Osteocyte (in vitro differentiated cells): ENCODE data around the gene WNT16. TPM values are rescaled to one million over a fixed set of nuclear protein-coding genes. Genes with fewer than 3 reads are reported as not detected.

ENCODE experiments used
- DNase-seq: peaks from one replicate; pipeline ENCODE4 v3.0.0; 2021; ENCODE audit warnings: mixed read lengths; ENCODE audit not compliant: unreplicated experiment; ENCODE audit errors: extremely low spot score
- H3K27ac Mint-ChIP-seq: one replicate; pipeline ENCODE4 v1.8.0; 2021; ENCODE audit warnings: mild to moderate bottlenecking, mixed read lengths; ENCODE audit not compliant: unreplicated experiment
- H3K27me3 Mint-ChIP-seq: one replicate; pipeline ENCODE4 v1.8.0; 2021; ENCODE audit warnings: mixed read lengths; ENCODE audit not compliant: unreplicated experiment
- H3K36me3 Mint-ChIP-seq: one replicate; pipeline ENCODE4 v1.8.0; 2021; ENCODE audit warnings: mixed read lengths; ENCODE audit not compliant: unreplicated experiment
- H3K4me1 Mint-ChIP-seq: one replicate; pipeline ENCODE4 v1.8.0; 2021; ENCODE audit warnings: mixed read lengths; ENCODE audit not compliant: unreplicated experiment
- H3K4me3 Mint-ChIP-seq: one replicate; pipeline ENCODE4 v1.8.0; 2021; ENCODE audit warnings: mild to moderate bottlenecking, moderate library complexity, mixed read lengths; ENCODE audit not compliant: unreplicated experiment
- H3K9me3 Mint-ChIP-seq: one replicate; pipeline ENCODE4 v1.8.0; 2021; ENCODE audit warnings: mixed read lengths; ENCODE audit not compliant: unreplicated experiment
- long read RNA-seq: library from polyadenylated mRNA; unstranded; transcript quantifications from one replicate; pipeline ENCODE4 v2.0.0, GENCODE V29; 2021
- total RNA-seq: library from RNA; stranded (reverse); gene quantifications from 2 replicates; pipeline ENCODE4 v1.2.1, GENCODE V29; 2021
- TF ChIP-seq, protein P1 (sequence below): fragments of 200-600 bp; sonication (generic); IDR thresholded peaks from 2 replicates; pipeline ENCODE4 v1.5.0; 2021; ENCODE audit warnings: antibody characterized with exemption, mild to moderate bottlenecking, moderate library complexity

Gene WNT16, protein sequence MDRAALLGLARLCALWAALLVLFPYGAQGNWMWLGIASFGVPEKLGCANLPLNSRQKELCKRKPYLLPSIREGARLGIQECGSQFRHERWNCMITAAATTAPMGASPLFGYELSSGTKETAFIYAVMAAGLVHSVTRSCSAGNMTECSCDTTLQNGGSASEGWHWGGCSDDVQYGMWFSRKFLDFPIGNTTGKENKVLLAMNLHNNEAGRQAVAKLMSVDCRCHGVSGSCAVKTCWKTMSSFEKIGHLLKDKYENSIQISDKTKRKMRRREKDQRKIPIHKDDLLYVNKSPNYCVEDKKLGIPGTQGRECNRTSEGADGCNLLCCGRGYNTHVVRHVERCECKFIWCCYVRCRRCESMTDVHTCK
- 0.26 and 0.81 TPM in 2 replicates for total RNA-seq
- long read RNA-seq, partial matches to known transcripts = 0 of 2 reads
- long read RNA-seq, other reads (novel, unspliced or antisense) = 0 of 2 reads

DNA sequence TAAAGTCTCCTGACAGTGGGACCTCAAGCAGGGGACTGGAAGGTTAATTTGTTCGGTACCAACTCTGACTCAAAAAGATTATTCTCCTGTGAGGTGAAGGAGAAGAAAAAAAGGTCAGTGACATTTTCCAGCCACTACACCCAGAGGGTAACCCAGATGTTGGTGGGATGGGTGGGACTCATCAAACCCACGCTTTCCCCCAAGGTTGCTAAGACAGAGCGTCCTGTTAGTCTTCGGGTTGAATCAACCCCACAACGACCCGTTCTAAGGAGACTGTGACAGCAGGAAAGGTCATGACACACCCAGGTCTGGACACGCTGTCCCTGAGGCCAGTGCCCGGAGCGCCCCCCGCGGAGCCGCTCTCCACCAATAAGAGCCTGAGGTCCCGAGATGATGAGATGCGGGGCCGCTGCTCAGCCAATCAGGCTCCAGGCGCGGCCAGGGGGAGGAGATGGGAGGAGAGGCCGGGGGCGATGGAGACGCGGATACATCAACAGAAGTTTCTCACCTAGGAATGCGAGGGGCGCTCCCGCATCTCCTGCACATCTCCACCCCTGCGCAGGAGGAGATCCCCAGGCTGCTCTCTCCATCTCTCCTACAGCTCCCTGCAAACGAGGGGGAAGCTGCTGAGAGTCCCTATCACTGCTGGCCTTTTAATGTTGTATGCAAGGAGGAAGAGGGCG lies at the start of gene WNT16:
TSS of gene WNT16 (plus strand) at position 493 of the 683 bp plus-strand sequence. CDS start 293 bp downstream, outside the sequence.
- Mint-ChIP-seq H3K9me3 (no peaks in the 10 kb centered on the region), H3K4me1 (peaks cover 22% of the 10 kb centered on the region), H3K36me3 (no peaks in the 10 kb centered on the region), H3K27ac (peak within 1 kb of the TSS; percentile 14), H3K27me3 (peaks cover 6% of the 10 kb centered on the region), H3K4me3 (peak within 1 kb of the TSS; percentile 83)
- DNase-seq = no peak
- TF ChIP-seq, protein P1, sequence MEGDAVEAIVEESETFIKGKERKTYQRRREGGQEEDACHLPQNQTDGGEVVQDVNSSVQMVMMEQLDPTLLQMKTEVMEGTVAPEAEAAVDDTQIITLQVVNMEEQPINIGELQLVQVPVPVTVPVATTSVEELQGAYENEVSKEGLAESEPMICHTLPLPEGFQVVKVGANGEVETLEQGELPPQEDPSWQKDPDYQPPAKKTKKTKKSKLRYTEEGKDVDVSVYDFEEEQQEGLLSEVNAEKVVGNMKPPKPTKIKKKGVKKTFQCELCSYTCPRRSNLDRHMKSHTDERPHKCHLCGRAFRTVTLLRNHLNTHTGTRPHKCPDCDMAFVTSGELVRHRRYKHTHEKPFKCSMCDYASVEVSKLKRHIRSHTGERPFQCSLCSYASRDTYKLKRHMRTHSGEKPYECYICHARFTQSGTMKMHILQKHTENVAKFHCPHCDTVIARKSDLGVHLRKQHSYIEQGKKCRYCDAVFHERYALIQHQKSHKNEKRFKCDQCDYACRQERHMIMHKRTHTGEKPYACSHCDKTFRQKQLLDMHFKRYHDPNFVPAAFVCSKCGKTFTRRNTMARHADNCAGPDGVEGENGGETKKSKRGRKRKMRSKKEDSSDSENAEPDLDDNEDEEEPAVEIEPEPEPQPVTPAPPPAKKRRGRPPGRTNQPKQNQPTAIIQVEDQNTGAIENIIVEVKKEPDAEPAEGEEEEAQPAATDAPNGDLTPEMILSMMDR = no peak

DNA sequence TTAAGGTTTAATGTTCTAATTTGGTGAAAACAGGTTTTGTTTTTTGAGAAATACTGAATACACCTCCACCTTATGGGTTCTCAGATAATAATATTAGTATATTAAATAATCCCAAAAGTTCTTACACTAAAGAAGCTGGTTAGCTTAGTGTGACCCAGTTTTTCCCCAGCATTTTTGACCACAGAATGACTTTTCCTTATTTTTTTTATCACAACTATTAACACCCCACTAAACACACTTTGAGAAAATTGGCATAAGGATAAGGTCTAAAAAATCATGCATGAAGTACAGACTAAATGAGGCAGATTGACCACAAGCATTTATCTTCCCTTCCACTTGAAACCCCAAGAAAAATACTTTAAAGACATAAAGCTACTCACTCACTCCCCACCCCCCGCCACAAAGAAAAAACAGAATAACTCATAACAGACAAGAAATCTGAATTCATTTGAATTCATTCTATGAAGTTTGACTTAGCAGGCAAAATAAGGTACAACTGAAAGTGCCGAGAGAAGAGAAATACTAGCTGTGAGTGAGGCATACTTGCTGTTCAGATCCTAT lies 49.7 kb upstream of the WNT16 start:
- H3K27ac Mint-ChIP-seq = peak overlapping the region; percentile 79
- H3K27me3 Mint-ChIP-seq = no peaks in the 10 kb centered on the region
- peaks cover 43% of the 10 kb centered on the region for H3K4me1 Mint-ChIP-seq
- DNase-seq = no peak
- H3K9me3 Mint-ChIP-seq = peaks cover under 1% of the 10 kb centered on the region
- H3K4me3 Mint-ChIP-seq = no peak overlapping the region
- TF ChIP-seq, protein P1 = no peak
- H3K36me3 Mint-ChIP-seq = no peaks in the 10 kb centered on the region

DNA sequence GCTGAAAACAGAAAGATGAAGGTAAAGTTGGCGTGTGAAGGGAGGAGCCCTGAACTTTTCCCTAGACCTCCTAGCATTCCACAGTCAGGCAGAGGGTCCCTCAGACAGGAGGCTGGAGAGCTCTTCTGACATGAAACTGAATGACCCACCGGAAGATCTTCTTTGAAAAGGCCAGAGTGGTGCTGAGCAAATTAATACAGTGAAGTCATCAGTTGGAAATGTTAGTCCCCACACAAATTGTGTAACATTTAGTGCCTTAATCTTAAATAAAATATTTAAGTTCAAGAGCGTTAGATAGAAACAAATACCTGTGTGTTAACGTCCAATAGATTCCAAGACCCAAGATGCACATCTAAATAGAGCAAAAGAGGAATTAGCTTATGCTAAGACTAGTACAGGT lies 49.0 kb upstream of the WNT16 start:
- Mint-ChIP-seq H3K4me3 (no peak overlapping the region), H3K27ac (peak overlapping the region; percentile 79), H3K9me3 (peaks cover 7% of the 10 kb centered on the region), H3K27me3 (no peaks in the 10 kb centered on the region), H3K36me3 (no peaks in the 10 kb centered on the region), H3K4me1 (peaks cover 43% of the 10 kb centered on the region)
- DNase-seq = no peak
- TF ChIP-seq, protein P1 = no peak

DNA sequence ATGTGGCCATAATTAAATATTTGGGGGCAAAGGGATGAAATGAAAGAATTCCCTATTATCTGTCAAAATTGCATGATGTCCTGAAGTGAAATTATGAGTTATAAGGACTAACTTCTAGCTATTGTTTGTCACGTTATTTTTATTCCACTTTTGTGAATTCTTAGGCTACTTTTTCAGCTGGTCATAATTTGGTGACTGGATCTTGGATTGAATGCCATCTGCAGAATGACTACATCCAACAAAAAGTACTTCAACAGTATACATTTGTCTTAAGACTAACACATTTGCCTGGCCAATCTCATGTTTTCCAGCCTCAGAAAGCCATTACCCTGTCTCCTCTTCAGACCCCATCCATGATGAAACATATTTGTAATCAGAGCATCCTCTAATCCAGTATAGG lies 48.1 kb upstream of the WNT16 start:
- TF ChIP-seq, protein P1 = no peak
- no peak overlapping the region for H3K27ac Mint-ChIP-seq
- H3K4me3 Mint-ChIP-seq = no peak overlapping the region
- H3K4me1 Mint-ChIP-seq = peaks cover 43% of the 10 kb centered on the region
- peaks cover 1% of the 10 kb centered on the region for H3K36me3 Mint-ChIP-seq
- H3K9me3 Mint-ChIP-seq = peaks cover 14% of the 10 kb centered on the region
- H3K27me3 Mint-ChIP-seq = no peaks in the 10 kb centered on the region
- no peak for DNase-seq

DNA sequence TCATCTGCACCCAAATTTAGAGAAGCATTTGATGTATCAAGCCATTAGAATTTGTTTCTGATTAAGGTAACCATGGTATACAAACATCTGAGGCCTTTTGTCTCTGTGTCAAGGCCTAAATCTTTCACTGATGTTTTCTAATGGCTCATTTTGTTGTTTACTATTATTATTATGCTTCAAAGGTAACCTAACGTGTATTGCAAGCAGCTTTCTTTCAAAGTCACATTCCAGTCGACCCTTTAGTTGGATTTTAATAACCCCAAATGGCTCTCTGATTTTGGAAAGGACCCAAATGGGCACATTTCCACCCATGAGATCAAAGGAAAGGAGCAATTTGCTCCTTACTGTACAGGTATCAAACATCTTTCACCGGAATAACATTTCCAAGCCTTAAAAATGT lies 46.7 kb upstream of the WNT16 start:
- Mint-ChIP-seq H3K36me3 (peaks cover 1% of the 10 kb centered on the region), H3K27ac (no peak overlapping the region), H3K27me3 (no peaks in the 10 kb centered on the region), H3K4me1 (peaks cover 41% of the 10 kb centered on the region), H3K4me3 (no peak overlapping the region), H3K9me3 (peaks cover 16% of the 10 kb centered on the region)
- TF ChIP-seq, protein P1 = no peak
- no peak for DNase-seq
